GM15510 (cell line): ENCODE results near the gene AIG1.

Experiments
- POLR2A ChIP-seq: IDR thresholded peaks from 3 replicates; pipeline ENCODE4 v1.6.1; 2011; ENCODE audit warnings: borderline replicate concordance; ENCODE audit not compliant: insufficient read length; ENCODE audit errors: extremely low read depth

AIG1 gene

DNA sequence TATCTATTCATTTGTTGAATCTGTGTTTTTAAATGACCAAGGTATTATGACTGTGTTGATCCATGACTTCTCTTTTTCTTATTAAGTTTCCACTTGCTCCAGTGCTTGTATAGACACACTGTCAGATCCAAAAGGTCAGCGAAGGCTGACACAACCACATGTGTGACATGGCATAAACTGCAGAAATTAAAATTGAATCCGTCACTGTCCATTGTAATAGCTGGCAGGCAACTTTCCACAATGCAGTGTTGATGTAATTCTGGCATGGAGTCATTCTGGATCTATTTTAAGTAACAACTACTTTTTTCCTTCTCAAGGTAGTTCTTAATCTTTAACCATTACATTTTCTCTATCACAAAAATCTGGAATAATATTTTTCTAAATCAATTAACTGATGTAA lies 145.3 kb downstream of the AIG1 start:
- TF ChIP-seq POLR2A: no peak

- no peak for TF ChIP-seq POLR2A
These were observed 145.9 kb downstream of the AIG1 start for GRCh38 chr6:143206550-143206949.

DNA sequence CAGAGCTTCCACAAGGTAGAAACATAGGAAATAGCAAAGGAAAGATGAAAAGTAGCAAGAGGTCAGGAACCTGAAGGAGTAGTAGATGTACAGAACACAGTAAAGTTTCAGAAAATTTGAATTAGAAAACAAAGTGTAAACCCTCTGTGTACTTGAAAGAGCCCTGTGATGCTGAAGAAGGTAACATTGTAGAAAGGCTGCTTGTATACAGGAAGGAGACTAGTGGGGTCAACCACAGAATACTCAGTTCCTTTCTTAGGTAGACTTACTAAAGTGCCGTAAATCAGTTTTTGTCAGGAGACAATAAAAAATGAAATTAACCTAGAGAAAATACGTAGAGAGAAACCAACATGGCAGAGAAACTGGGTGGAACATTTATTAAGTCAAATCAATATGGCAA lies 149.7 kb downstream of the AIG1 start:
- TF ChIP-seq POLR2A: no peak

GRCh38 chr6:143213859-143214376 lies 153.2 kb downstream of the AIG1 start:
- no peak for TF ChIP-seq POLR2A

GRCh38 chr6:143215363-143215762 lies 154.7 kb downstream of the AIG1 start:
- TF ChIP-seq POLR2A: no peak

DNA sequence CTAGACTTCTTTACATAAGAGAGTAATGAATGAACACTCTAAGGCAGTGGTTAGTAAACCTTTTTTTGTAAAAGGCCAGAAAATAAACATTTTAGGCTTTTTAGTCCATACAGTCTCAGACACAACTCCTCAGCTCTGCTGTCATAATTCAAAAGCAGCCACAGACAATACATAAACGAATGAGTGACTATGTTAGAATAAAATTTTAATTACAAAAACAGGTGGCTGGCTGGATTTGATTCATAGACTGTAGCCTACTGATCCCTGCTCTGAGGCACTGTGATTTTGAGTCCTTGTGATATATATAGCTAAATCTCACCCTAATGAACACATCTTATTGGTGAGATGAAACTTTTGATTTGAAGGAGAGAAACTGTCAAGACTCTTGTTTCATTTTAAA lies 155.1 kb downstream of the AIG1 start:
- no peak for TF ChIP-seq POLR2A

GRCh38 chr6:143218233-143218632 lies 157.5 kb downstream of the AIG1 start:
- no peak for TF ChIP-seq POLR2A

GRCh38 chr6:143221698-143222097 lies 161.0 kb downstream of the AIG1 start:
- no peak for TF ChIP-seq POLR2A

GRCh38 chr6:143222310-143222709 lies 161.6 kb downstream of the AIG1 start:
- no peak for TF ChIP-seq POLR2A

DNA sequence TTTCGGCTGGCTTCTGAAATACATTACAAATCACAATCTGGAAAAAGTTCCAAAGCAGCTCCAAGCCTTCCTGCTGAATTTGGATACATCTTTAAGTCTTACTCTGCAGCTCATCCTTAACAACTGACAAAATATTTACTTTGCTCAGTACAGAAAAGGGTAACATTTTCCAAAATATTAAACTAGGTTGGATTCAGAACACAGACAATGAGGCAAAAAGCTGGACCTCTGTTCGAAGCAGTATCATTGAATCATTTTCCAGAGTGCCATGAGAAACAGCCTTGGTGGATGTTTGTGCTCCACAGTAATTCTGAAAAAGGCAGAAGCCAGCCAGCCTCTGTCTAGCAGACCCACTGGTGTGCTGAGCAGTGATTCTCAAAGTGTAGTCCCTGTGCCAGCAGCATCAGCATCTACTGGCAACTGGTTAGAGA lies 162.1 kb downstream of the AIG1 start:
- no peak for TF ChIP-seq POLR2A

DNA sequence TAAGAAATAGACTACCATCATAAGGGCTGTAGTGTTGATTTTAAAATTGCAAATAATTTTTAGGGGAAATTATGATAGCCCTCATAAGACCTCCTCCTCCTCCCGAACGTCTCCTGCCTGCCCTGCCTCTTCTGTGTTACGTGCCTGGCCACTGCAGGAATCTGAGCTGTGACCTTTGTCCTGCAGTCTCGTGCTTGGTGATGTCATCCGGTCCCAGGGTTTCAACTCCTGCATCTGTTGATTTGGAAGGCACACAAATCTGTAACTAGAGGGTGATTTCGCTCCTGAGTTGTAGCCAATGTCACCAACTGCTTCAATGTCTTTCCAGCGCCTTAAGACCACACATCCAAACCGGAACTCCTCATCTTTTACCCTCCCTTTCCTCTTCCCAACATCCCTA lies 163.2 kb downstream of the AIG1 start:
- TF ChIP-seq POLR2A: no peak

DNA sequence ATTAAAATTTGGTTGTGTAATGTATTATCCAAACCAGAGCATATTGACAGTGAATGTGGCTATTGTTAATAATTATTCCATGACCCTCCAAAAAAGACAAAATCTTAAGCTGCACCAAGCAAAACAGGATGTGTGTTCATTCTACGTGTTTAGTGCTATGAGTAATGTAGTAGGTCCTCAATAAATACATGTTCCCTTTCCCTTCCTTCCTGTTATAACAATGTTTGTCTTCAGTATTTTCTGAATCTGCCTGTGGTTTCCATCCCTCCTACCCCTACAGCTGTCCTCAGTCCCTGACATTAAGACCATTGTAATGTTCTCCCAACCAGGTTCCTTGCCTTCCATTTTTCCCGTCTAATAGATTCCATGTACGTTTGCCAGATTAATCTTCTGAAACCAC lies 163.8 kb downstream of the AIG1 start:
- no peak for TF ChIP-seq POLR2A

- no peak for TF ChIP-seq POLR2A
These were observed 165.2 kb downstream of the AIG1 start for GRCh38 chr6:143225929-143226328.

- TF ChIP-seq POLR2A: no peak
These were observed 167.0 kb downstream of the AIG1 start for GRCh38 chr6:143227675-143228074.

GRCh38 chr6:143229400-143229799 lies 168.7 kb downstream of the AIG1 start:
- TF ChIP-seq POLR2A: no peak

DNA sequence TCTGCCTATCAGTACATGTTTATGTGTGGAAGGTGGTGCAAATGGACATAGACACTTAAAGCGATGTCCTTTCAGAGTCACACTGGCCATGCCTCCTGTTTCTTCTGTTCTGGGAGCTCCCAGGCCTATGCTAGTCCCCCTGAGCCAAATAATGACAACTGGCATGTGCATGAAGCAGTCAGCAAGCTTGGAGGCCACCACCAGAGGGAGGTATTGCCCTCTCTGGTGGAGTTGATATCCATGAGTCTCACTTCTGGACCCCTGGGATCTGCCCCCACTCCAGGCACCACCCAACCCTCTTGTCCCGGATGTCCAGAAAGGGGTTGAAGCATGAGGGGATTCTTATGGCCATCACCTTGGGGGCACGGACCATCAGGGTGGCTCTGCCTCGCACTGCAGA lies 172.2 kb downstream of the AIG1 start:
- no peak for TF ChIP-seq POLR2A

DNA sequence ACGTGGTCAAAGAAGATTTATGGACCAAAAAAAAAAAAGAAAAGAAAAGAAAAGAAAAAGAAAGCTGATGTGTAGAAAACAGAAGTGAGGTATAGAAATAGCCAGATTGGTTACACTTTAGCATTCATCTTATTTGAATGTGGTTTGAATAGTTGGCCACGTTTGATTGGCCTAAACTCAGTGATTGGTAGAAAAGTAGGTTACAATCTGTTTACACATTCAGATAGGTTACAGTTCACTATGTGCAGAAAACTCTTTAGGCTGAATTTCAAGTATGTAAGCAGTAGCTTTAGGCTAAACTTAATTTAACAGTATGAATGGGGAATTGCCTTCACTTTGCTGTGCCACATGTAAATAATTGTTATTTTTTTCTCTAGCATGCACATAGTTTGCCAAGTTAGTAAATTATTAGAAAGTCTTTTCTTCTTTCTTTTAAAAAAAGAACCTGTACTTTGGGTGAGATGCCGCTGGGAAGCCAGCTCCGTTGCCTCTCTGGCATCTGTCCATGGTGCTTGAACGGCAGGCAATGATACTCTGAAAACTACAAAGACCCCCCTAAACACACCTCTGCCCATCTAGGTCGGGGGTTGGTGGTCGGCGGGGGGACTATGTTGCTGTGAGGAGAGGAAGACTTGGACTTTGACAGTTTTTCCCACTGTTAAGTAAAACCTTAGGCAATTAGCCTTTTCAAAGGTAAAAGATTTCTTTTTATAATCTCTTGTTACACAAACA lies 173.0 kb downstream of the AIG1 start:
- TF ChIP-seq POLR2A: no peak

GRCh38 chr6:143234734-143235133 lies 174.0 kb downstream of the AIG1 start:
- TF ChIP-seq POLR2A: no peak
